GM19099 (cell line): ENCODE measurements around the gene HOXA4.

Source experiments
- POLR2A ChIP-seq: IDR thresholded peaks from 3 replicates; pipeline ENCODE4 v1.6.1; 2011; ENCODE audit warnings: low read depth; ENCODE audit not compliant: insufficient read length; ENCODE audit errors: extremely low read depth

The HOXA4 gene

DNA sequence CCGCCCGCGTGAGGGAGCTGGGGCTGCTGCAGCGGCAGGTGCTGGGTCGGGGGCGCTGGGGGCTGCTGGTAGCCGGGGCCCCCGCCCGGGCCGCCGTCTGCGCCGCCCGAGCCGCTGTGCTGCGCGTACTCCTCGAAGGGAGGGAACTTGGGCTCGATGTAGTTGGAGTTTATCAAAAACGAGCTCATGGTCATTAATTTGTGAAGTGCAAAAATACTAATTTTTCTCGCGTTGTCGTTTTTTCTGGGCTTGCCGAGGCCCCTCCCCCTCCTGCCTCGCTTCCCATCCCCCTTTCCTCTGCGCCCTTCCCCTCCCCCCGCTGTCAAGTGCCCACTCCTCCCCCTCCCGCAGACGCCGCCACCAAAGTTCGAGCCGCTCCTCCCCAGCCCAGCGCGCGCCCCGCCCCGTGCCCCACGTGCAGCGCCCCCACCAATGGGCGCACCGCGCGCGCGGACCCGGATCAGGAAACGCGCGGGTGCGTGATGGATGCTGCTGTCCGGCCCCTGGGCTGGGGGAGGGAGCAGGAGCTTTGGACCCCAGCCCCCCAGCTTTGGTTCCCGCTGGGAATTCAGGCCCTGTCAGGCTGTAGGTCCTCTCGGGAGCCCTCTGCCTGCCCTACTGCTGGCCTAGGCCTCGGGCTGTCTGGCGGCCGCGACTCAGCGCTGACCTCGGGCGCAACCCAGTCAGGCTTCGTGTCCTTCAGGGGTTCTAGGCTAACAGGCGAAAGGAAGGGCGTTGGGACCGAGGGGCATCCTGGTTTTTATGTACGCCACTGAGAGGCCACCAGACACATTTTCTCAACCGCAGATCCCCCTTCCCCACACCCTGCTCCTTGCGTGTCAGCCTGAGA lies at the start of gene HOXA4:
TSS of gene HOXA4 (minus strand) at position 218 of the 850 bp plus-strand sequence. CDS start at position 194, 24 bp downstream.
- TF ChIP-seq POLR2A = peak; percentile 39

DNA sequence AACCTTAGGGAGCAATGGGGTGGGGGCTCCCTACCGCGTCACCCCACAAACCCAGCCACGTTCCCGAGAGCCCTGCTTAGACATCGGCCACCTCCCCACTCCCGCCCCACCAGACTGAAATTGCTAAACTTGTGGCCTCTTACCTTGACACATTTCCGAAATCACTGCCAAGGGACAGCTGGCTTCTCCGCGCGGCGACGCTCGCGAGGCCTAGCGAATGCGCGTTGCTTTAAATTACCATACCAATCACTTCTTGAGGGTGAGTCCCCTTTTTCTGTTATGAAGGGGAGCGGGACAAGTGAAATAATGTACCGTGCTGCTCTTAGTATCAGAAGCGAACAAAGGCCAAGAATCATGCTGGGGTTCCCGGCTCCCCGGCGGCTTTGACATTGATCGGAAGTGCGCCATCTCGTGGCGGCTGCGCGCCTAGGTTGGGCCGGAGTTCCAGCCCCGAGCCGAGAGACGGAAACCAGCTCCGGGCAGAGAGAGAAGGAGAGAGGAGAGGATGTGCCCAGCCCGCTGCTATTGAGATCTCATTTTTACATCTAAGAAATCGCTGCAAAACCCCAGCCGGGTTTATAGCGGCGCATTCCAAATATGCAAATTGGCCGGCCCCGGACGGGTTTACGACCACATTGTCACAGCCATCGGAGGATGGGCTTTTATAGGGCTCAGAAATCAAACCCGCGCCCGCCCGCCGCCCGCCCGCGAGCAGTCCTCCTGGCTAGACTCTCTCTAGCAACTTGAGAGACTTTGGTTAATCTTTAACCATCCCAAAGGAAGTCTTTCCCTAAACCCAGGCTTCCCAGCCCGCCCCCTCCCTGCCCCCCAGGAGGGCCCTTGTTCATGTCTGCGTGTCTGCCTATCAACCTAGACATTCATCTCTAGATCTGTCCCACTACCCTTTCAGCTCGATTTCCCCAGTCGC lies 49.2 kb upstream of the HOXA4 start:
- TF ChIP-seq POLR2A = no peak

DNA sequence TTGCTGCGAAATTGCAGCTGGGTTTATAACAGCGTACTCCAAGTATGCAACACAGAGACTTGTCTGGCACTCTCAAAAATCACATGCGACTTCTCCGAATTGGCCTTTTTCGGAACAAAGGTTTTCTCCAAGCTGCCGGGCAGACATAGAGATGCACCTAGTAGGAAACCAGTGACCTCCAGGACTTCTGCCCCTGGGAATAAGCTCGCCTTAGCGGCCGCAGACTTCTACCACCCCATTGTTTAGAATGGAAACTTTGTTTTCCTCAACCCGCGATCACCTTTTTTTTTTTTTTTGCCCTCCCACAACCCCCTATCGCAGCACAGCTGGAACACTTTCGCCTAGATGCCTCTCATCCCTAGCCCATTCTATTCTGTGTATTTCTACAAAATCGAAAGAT lies 48.5 kb upstream of the HOXA4 start:
- no peak for TF ChIP-seq POLR2A

DNA sequence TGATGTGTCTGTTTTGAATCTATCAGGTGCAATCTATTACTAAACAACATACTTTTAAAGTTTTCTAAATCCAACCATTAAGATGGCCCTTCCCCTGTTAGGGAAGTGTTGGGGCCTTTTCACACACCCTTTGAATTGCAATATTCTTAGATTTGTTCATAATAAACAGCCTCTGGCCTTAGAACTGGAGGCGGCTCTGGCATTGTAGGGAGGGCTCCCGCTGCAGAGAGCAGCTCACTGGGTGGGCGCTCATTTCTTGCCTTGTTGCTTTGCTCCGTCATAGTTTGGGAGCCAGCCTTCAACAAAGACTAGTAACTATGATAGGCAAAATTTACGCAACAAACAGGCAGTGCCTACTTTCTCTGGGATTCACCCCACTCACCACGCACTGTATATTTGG lies 47.8 kb upstream of the HOXA4 start:
- no peak for TF ChIP-seq POLR2A

DNA sequence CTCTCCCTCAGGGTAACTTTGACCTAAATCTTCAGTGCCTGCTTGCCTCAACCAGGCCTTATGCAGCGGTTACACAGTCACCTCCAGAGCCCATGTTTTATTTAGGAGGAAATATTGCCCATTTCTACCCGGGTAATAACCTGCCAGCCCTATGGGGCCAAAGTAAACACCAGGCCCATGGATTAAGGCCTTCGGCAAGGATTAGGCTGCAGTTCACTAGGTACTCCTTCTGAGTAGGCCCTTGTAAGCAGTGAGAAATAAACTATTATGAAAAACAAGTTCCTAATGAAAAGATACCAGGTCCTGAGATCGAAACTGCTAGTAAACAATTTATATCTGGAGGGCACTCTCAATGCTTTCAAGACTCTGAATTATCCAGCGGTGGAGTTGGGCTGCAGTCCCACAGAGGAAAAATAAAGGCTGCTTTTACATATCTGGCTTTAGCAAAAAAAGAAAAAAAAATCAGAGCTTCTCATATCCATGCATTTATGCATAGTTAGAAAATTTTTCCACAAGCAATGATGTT lies 47.3 kb upstream of the HOXA4 start:
- TF ChIP-seq POLR2A = no peak

DNA sequence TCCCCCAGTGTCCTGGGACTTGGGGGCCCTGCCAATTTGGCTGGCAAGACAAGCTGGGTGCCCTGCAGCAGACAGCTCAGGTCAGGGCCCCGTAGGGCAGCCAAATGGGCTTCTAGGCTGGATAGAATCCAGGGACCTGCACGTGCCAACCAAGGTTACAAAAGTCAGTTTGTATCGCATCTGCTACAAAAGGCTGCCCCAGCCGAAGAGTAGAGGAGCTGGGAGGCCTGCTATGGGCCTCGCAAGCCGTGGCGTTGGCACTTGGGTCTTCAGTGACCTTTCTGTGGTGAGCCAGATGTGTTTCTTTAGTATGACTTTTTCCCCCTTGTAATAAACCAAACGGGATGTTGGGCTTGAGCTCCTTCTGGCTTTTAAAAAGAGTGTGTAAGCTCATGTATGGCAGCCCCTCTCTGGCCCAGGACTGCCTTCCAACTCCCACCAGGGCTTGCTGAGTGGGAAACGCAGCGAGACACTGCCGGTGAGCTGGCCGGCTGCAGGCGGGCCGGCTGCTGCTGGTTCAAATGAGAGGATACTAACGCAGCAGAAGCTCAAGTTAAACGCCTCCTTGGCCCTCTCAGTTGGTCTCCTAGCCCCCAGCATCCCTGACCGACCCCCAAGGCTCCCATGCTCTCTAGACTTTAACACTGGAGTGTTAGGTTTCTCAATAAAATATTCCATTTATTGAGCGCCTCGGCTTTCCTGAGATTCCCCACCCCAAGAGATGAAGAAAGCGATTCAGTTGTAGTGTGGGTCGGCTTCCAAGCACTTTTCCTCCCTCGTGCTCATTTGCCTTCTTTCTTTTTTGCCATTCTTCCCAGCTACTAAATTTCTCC lies 46.6 kb upstream of the HOXA4 start:
- TF ChIP-seq POLR2A = no peak

DNA sequence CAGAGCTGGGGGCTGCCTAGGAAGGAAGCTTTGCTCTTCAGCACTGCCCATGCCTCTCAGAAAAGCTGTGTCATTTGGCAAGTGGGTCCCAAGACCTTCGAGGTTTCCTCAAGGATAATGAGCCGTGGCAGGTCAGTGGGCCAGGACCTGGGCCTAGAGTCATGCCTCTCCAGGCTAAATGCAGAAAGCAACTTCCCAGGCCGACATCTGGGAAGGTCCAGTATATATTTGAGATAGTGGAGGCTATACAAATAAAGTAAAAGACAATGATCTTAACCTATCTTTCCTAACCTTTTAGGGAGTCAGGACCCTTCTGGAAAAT lies 45.9 kb upstream of the HOXA4 start:
- TF ChIP-seq POLR2A = no peak

DNA sequence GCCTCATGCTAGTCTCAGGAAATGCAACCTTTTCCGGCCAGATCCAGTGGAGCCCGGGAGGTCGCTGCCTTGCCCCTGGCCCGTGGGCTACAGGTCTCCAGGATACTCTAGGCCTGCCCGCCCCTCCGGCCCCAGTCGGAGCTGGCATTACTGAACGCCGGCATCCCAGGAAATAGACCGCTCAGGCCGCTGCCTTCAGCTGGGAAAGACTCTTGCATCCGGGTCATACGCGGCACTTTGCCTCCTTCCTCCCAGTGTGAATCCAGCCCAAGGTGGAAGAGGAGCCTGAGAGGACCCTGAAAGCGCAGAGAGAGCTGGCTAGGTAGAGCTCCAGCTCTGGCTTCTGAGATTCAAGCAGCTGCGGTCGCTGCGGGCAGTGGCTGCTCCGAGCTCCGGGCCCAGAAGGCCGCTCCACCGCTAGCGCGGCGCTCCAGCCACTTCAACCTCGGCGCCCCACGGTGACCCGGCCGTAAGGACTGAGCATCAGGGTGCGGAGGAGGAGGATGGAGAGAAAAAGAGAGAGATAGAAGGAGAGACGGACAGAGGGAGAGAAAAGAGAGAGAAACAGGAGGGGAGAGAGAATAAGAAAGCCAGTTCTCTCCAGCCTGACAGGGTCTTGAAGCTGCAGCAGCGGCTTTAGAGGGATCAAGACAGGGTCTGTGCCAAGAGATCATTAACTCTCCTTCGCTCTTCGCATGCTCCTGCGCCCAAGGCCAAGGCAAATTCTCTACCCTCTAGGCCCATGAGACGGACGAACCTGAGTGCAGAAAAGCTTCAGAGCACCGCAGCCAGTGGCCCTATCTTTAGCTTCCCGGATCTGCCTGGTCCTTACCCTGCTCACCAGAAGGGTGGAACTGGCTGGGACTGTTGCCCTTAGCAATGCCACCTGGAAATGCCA lies 45.3 kb upstream of the HOXA4 start:
- TF ChIP-seq POLR2A = no peak

DNA sequence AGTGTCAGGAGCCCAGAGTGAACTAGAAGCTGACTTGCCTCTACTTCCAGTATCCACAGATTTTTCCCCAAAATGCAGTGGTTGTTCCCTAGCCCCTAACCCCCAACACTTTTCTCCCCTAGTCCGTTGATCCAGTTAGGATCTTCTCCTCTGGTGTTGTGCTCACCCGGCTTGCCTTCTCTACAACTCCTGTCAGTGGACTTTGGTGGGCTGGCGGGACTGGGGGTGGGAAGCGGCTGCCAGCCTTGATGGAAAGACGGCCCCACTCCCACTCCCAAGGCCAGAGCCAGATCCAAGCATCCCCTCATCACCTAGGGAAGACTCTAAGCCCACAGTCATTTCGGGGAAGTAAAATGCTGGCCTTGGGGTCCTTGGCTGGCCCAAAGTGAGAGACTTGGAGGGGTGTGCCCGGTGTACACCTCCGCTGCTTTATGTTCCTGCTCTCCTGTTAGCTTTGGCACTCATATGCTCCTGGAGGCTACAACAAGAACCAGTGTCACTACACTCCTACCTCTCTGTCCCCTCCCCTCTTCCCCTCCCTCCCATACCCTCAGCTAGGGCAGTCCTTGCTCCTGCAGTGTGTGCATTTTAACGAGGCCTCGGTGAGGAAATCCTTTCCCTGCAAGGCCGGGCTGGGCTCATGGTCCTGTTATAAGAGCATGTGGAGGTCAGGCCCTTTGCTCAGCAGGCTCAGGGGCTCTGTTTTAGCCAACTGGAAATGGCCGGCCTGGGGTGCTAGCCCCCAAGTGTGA lies 44.5 kb upstream of the HOXA4 start:
- TF ChIP-seq POLR2A = no peak

DNA sequence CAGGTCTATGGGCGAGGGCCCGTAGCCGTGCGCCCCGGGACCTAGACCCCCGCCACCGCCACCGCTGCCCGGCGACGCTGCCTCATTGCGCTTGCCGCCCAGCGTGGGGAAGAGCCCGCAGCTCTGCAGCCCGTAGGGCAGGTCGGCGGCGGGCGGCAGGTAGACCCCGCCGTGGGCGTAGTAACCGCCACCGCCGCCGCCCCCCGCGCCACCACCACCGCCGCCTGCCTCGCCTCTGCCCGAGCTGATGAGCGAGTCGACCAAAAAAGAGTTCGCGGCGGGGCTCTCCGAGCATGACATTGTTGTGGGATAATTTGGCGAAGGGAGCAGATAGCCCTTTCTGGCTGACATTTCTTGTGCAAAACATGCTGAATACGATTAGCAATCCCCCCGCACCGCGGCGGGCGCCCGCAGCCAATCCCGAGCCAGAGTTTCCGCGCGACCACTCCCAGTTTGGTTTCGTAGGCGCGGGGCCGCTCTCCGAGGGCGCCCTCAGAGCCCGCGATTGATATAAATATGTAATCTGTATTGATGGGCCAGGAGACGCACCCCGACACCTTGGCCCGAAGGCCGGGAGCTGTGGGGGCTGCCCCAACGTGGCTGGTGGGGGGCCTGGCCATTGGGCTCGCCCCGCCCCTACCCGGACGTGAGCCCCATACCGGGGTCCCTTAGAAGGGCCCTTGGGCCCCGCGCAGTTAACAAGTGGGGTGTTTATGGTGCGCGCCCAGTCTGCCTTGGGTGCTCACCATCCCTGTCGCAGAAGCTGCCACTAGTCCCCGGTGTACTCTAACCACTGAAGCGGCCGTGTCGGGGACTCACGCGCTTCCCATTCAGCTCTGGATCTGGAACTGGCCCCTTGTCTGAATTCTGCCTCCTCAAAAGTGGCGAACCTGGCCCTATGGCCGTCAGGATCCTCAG lies 43.7 kb upstream of the HOXA4 start, which contains the start of gene HOXA10:
TSS of gene HOXA10 (minus strand) at position 365 of the 918 bp plus-strand sequence. CDS start at position 351, 14 bp downstream.
- no peak for TF ChIP-seq POLR2A

DNA sequence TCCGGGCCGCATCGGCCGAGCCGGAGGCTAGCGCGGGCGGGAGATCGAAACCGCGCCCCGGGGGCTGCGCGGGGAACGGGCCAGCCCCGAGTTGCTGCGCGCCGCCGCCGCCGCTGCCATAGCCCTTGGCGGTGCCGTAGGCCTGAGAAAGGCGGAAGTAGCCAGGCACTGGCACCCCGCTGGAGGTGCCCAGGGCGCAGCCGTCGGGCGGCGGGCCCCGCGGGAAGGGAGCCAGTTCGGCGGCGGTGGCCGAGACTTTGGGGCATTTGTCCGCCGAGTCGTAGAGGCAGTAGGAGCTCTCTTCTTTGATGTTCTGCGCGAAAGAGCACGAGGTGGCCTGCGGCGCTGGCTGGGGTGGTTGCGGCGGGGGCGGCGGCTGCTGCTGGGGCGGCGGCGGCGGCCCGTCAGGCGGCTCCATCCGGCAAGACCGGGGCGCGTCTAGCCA lies 43.0 kb upstream of the HOXA4 start:
- TF ChIP-seq POLR2A = no peak
